ENCODE results near the gene SCG3.

Gene SCG3

DNA sequence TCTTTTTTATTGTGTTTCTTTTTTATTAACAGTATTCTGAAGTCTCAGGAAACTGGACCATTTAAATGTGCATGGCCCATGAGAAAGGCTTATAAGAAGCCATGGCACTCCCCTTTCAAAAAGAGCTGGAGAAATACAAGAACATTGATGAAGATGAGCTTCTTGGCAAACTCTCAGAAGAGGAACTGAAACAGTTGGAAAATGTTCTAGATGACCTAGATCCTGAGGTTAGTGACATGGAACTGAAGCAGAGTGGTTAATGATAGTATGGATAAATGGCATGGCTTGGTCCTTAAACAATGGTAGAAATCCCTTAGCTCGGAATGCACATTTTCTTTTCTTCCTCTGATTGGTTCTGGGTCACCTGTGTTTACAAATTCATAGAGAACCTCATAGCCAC lies 85.0 kb downstream of the SCG3 start:
- H3K27me3 ChIP-seq (ENCODE audit: low read depth) = no peaks in the 10 kb centered on the region
- DNase-seq (ENCODE audit: low spot score in 2 of 2) = no peak
- no peaks in the 10 kb centered on the region for H3K9me3 ChIP-seq
- in situ Hi-C loops (cut with MboI; ENCODE audit: low sequenced_read_pairs) = no loop called here
- H3K4me1 ChIP-seq = peaks cover 10% of the 10 kb centered on the region
- H3K36me3 ChIP-seq (replicated peaks) = peaks cover 6% of the 10 kb centered on the region
- no peak overlapping the region for H3K4me3 ChIP-seq

DNA sequence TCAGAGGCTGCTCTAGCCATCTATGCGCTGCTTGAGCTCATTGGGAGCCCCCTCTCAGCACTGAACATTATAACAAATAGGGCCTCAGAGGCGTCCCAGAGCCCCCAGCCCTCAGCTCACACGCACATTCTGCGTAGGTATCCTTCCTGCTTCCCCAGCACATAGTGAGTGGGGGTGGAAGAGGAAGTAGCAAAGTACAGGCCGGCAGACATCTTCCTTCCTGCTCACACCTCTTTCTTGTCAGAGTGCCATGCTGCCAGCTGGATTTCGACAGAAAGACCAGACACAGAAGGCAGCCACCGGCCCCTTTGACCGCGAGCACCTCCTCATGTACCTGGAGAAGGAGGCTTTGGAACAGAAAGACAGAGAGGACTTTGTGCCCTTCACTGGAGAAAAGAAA lies 86.7 kb downstream of the SCG3 start:
- in situ Hi-C loops (cut with MboI; ENCODE audit: low sequenced_read_pairs) = no loop called here
- peaks cover 6% of the 10 kb centered on the region for H3K36me3 ChIP-seq (replicated peaks)
- no peak for DNase-seq (ENCODE audit: low spot score in 2 of 2)
- H3K4me3 ChIP-seq = no peak overlapping the region
- no peaks in the 10 kb centered on the region for H3K27me3 ChIP-seq (ENCODE audit: low read depth)
- H3K4me1 ChIP-seq = peaks cover 10% of the 10 kb centered on the region
- no peaks in the 10 kb centered on the region for H3K9me3 ChIP-seq

Measured in HAP-1 (cell line).